Measurements from ENCODE around the gene P2RX1.

- TF ChIP-seq, protein P1, sequence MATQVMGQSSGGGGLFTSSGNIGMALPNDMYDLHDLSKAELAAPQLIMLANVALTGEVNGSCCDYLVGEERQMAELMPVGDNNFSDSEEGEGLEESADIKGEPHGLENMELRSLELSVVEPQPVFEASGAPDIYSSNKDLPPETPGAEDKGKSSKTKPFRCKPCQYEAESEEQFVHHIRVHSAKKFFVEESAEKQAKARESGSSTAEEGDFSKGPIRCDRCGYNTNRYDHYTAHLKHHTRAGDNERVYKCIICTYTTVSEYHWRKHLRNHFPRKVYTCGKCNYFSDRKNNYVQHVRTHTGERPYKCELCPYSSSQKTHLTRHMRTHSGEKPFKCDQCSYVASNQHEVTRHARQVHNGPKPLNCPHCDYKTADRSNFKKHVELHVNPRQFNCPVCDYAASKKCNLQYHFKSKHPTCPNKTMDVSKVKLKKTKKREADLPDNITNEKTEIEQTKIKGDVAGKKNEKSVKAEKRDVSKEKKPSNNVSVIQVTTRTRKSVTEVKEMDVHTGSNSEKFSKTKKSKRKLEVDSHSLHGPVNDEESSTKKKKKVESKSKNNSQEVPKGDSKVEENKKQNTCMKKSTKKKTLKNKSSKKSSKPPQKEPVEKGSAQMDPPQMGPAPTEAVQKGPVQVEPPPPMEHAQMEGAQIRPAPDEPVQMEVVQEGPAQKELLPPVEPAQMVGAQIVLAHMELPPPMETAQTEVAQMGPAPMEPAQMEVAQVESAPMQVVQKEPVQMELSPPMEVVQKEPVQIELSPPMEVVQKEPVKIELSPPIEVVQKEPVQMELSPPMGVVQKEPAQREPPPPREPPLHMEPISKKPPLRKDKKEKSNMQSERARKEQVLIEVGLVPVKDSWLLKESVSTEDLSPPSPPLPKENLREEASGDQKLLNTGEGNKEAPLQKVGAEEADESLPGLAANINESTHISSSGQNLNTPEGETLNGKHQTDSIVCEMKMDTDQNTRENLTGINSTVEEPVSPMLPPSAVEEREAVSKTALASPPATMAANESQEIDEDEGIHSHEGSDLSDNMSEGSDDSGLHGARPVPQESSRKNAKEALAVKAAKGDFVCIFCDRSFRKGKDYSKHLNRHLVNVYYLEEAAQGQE (IDR thresholded peaks at IDR 0.05; ENCODE audit: insufficient read depth in 1 of 2, low read depth in 2 of 2, low read length in 2 of 2), result no peak
- TF ChIP-seq POLR2AphosphoS5 (IDR thresholded peaks at IDR 0.05; ENCODE audit: low read depth, low read length) (no peak), SIN3A (IDR thresholded peaks at IDR 0.05; ENCODE audit: borderline replicate concordance, insufficient read depth, low read length) (no peak)
Observed at GRCh38 chr17:3889325-3890012, 26.8 kb downstream of the P2RX1 start.
